HepG2 (cell line): ENCODE results near the gene EEF1A1. TPM values are rescaled to one million over a fixed set of nuclear protein-coding genes. Genes with fewer than 3 reads are reported as not detected.
A peak's percentile ranks its signal among the peaks of the same experiment; 100 is the strongest.

Experiments used
- ATF1 ChIP-seq: IDR thresholded peaks from 2 replicates; pipeline ENCODE4 v1.6.1; 2016; ENCODE audit warnings: mild to moderate bottlenecking, control low read depth
- HNRNPUL1 ChIP-seq: fragments of 200-400 bp; formaldehyde crosslinking; IDR thresholded peaks from 2 replicates; pipeline ENCODE4 v1.6.1; 2017; ENCODE audit warnings: low read depth, mild to moderate bottlenecking, low read length, moderate library complexity
- KLF9 ChIP-seq: IDR thresholded peaks from 2 replicates; pipeline ENCODE4 v1.6.1; 2016; ENCODE audit warnings: low read depth
- MZF1 ChIP-seq: sonication (generic); formaldehyde crosslinking; IDR thresholded peaks from 2 replicates; pipeline ENCODE4 v1.8.1; 2023; ENCODE audit warnings: mild to moderate bottlenecking, missing genetic modification reagents, borderline replicate concordance
- RBFOX2 ChIP-seq: fragments of 200-400 bp; formaldehyde crosslinking; IDR thresholded peaks from 2 replicates; pipeline ENCODE4 v1.6.1; 2017; ENCODE audit warnings: low read depth, mild to moderate bottlenecking, low read length
- STAT5B ChIP-seq: sonication (generic); formaldehyde crosslinking; IDR thresholded peaks from 2 replicates; pipeline ENCODE4 v1.4.0; 2020; ENCODE audit warnings: missing genetic modification reagents
- SUZ12 ChIP-seq: fragments of 150-350 bp; IDR thresholded peaks from 2 replicates; pipeline ENCODE4 v1.6.1; 2014; ENCODE audit warnings: low read depth, low read length
- ZBTB20 ChIP-seq: sonication (generic); formaldehyde crosslinking; IDR thresholded peaks from 2 replicates; pipeline ENCODE4 v1.8.1; 2023; ENCODE audit warnings: missing genetic modification reagents, low read depth, mild to moderate bottlenecking, borderline replicate concordance
- ZNF317 ChIP-seq: sonication (generic); formaldehyde crosslinking; IDR thresholded peaks from 2 replicates; pipeline ENCODE4 v1.5.0; 2020; ENCODE audit warnings: mild to moderate bottlenecking, missing genetic modification reagents
- ZNF446 ChIP-seq: sonication (generic); formaldehyde crosslinking; IDR thresholded peaks from 2 replicates; pipeline ENCODE4 v1.5.0; 2020; ENCODE audit warnings: mild to moderate bottlenecking, missing genetic modification reagents
- ZNF496 ChIP-seq: sonication (generic); formaldehyde crosslinking; IDR thresholded peaks from 2 replicates; pipeline ENCODE4 v1.8.1; 2023; ENCODE audit warnings: mild to moderate bottlenecking, moderate library complexity, missing genetic modification reagents; ENCODE audit not compliant: insufficient replicate concordance
- ZNF572 ChIP-seq: sonication (generic); formaldehyde crosslinking; IDR thresholded peaks from 2 replicates; pipeline ENCODE4 v1.5.1; 2020; ENCODE audit warnings: mild to moderate bottlenecking, missing genetic modification reagents
- ZNF607 ChIP-seq: sonication (generic); formaldehyde crosslinking; IDR thresholded peaks from 2 replicates; pipeline ENCODE4 v1.5.1; 2020; ENCODE audit warnings: missing genetic modification reagents, mild to moderate bottlenecking, borderline replicate concordance
- ZNF614 ChIP-seq: IDR thresholded peaks from 2 replicates; pipeline ENCODE4 v1.6.1; 2018; ENCODE audit warnings: missing biosample characterization, missing genetic modification reagents, inconsistent platforms, borderline replicate concordance
- ZNF816 ChIP-seq: sonication (generic); formaldehyde crosslinking; IDR thresholded peaks from 2 replicates; pipeline ENCODE4 v1.8.0; 2022; ENCODE audit warnings: missing genetic modification reagents, mild to moderate bottlenecking, borderline replicate concordance
- polyA plus RNA-seq, 8 experiments: library from polyadenylated mRNA; depleted of rRNA in 3 of 8; stranded (reverse) in 7 of 8; unstranded in 1 of 8; fragments of >200 nt; fragmentation: Illumina TruSeq in 4 of 8; extraction: Trizol in 4 of 8; gene quantifications; 2 replicates each; pipeline versions ENCODE4 v1.2.1 to v1.2.3, GENCODE V29; 2011 to 2016; ENCODE audit warnings: low read depth in 4 of 8, missing spikeins in 1 of 8, mixed read lengths in 1 of 8; ENCODE audit not compliant: insufficient read depth in 1 of 8
- total RNA-seq, 5 experiments: library from RNA; depleted of rRNA; stranded (reverse); fragments of >200 nt; fragmentation: Illumina TruSeq; extraction: Trizol; gene quantifications; 2 replicates each; pipeline ENCODE4 v1.2.3, GENCODE V29; 2016; ENCODE audit warnings: low read depth in 1 of 5
- TF ChIP-seq, protein P1 (sequence below): sonication (generic); formaldehyde crosslinking; conservative IDR thresholded peaks from 2 replicates; pipeline ENCODE4 v1.5.0; 2020; ENCODE audit warnings: missing genetic modification reagents
- TF ChIP-seq, protein P2 (sequence below): sonication (generic); formaldehyde crosslinking; conservative IDR thresholded peaks from 2 replicates; pipeline ENCODE4 v1.4.0; 2020; ENCODE audit warnings: missing genetic modification reagents
- TF ChIP-seq, protein P3 (sequence below): sonication (generic); formaldehyde crosslinking; IDR thresholded peaks from 2 replicates; pipeline ENCODE4 v1.5.0; 2020; ENCODE audit warnings: mild to moderate bottlenecking, low read depth, missing genetic modification reagents, borderline replicate concordance
- TF ChIP-seq, protein P4 (sequence below): IDR thresholded peaks from 2 replicates; pipeline ENCODE4 v1.6.1; 2016
- TF ChIP-seq, protein P5 (sequence below): sonication (generic); formaldehyde crosslinking; IDR thresholded peaks from 2 replicates; pipeline ENCODE4 v1.8.1; 2023; ENCODE audit warnings: mild to moderate bottlenecking, missing genetic modification reagents, borderline replicate concordance
- TF ChIP-seq, protein P6 (sequence below): IDR thresholded peaks from 2 replicates; pipeline ENCODE4 v1.6.1; 2018; ENCODE audit warnings: missing genetic modification reagents, mild to moderate bottlenecking, missing compliant biosample characterization
- TF ChIP-seq, protein P7 (sequence below): sonication (generic); formaldehyde crosslinking; IDR thresholded peaks from 2 replicates; pipeline ENCODE4 v1.4.0; 2020; ENCODE audit warnings: missing genetic modification reagents; ENCODE audit errors: not compliant biosample characterization

EEF1A1 gene
- total and polyA plus RNA-seq, 2 of the 13 experiments (the other 11 are each of a cell fraction or from before 2014, with no cell fraction given), result 13,726 to 17,172 TPM

DNA sequence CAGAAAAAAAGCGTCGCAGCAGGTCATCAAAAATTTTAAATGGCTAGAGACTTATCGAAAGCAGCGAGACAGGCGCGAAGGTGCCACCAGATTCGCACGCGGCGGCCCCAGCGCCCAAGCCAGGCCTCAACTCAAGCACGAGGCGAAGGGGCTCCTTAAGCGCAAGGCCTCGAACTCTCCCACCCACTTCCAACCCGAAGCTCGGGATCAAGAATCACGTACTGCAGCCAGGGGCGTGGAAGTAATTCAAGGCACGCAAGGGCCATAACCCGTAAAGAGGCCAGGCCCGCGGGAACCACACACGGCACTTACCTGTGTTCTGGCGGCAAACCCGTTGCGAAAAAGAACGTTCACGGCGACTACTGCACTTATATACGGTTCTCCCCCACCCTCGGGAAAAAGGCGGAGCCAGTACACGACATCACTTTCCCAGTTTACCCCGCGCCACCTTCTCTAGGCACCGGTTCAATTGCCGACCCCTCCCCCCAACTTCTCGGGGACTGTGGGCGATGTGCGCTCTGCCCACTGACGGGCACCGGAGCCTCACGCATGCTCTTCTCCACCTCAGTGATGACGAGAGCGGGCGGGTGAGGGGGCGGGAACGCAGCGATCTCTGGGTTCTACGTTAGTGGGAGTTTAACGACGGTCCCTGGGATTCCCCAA, at the start of gene EEF1A1 (continued):
- TF ChIP-seq, protein P1, sequence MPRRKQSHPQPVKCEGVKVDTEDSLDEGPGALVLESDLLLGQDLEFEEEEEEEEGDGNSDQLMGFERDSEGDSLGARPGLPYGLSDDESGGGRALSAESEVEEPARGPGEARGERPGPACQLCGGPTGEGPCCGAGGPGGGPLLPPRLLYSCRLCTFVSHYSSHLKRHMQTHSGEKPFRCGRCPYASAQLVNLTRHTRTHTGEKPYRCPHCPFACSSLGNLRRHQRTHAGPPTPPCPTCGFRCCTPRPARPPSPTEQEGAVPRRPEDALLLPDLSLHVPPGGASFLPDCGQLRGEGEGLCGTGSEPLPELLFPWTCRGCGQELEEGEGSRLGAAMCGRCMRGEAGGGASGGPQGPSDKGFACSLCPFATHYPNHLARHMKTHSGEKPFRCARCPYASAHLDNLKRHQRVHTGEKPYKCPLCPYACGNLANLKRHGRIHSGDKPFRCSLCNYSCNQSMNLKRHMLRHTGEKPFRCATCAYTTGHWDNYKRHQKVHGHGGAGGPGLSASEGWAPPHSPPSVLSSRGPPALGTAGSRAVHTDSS (CRISPR knock-in tag), result 0 out of 2 replicates have a peak, but pooled peaks have one; percentile 65
- TF ChIP-seq, protein P2, sequence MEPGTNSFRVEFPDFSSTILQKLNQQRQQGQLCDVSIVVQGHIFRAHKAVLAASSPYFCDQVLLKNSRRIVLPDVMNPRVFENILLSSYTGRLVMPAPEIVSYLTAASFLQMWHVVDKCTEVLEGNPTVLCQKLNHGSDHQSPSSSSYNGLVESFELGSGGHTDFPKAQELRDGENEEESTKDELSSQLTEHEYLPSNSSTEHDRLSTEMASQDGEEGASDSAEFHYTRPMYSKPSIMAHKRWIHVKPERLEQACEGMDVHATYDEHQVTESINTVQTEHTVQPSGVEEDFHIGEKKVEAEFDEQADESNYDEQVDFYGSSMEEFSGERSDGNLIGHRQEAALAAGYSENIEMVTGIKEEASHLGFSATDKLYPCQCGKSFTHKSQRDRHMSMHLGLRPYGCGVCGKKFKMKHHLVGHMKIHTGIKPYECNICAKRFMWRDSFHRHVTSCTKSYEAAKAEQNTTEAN, result peak; percentile 78
- TF ChIP-seq ZNF607 (CRISPR knock-in tag) (0 out of 2 replicates have a peak, but pooled peaks have one; percentile 20), ZNF816 (CRISPR knock-in tag) (peak; percentile 89), ZNF317 (CRISPR knock-in tag) (peak; percentile 77), KLF9 (peak; percentile 27; the same call in 1 of the 2 replicates), ATF1 (peak; percentile 92), ZNF446 (CRISPR knock-in tag) (peak; percentile 84; the same call in 1 of the 2 replicates), MZF1 (no peak), ZNF614 (CRISPR knock-in tag) (peak; percentile 39), SUZ12 (peak; percentile 36), ZBTB20 (CRISPR knock-in tag) (peak; percentile 63; the same call in 1 of the 2 replicates), STAT5B (CRISPR knock-in tag) (peak; percentile 49; the same call in 1 of the 2 replicates), ZNF572 (CRISPR knock-in tag) (no peak), ZNF496 (no peak), HNRNPUL1 (no peak), RBFOX2 (peak; percentile 98)
- TF ChIP-seq, protein P3, sequence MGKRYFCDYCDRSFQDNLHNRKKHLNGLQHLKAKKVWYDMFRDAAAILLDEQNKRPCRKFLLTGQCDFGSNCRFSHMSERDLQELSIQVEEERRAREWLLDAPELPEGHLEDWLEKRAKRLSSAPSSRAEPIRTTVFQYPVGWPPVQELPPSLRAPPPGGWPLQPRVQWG (CRISPR knock-in tag), result peak; percentile 58; the same call in 1 of the 2 replicates
- TF ChIP-seq, protein P4, sequence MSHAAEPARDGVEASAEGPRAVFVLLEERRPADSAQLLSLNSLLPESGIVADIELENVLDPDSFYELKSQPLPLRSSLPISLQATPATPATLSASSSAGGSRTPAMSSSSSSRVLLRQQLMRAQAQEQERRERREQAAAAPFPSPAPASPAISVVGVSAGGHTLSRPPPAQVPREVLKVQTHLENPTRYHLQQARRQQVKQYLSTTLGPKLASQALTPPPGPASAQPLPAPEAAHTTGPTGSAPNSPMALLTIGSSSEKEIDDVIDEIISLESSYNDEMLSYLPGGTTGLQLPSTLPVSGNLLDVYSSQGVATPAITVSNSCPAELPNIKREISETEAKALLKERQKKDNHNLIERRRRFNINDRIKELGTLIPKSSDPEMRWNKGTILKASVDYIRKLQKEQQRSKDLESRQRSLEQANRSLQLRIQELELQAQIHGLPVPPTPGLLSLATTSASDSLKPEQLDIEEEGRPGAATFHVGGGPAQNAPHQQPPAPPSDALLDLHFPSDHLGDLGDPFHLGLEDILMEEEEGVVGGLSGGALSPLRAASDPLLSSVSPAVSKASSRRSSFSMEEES (CRISPR knock-in tag), result peak; percentile 36; the same call in 1 of the 2 replicates
- TF ChIP-seq, protein P5, sequence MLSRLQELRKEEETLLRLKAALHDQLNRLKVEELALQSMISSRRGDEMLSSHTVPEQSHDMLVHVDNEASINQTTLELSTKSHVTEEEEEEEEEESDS, result peak; percentile 75; the same call in 1 of the 2 replicates
- TF ChIP-seq, protein P6, sequence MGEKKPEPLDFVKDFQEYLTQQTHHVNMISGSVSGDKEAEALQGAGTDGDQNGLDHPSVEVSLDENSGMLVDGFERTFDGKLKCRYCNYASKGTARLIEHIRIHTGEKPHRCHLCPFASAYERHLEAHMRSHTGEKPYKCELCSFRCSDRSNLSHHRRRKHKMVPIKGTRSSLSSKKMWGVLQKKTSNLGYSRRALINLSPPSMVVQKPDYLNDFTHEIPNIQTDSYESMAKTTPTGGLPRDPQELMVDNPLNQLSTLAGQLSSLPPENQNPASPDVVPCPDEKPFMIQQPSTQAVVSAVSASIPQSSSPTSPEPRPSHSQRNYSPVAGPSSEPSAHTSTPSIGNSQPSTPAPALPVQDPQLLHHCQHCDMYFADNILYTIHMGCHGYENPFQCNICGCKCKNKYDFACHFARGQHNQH, result peak; percentile 61
- TF ChIP-seq, protein P7, sequence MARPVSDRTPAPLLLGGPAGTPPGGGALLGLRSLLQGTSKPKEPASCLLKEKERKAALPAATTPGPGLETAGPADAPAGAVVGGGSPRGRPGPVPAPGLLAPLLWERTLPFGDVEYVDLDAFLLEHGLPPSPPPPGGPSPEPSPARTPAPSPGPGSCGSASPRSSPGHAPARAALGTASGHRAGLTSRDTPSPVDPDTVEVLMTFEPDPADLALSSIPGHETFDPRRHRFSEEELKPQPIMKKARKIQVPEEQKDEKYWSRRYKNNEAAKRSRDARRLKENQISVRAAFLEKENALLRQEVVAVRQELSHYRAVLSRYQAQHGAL, result no peak
